H9 (cell line): ENCODE data around the gene PTPDC1. TPM values are rescaled to one million over a fixed set of nuclear protein-coding genes. Genes with fewer than 3 reads are reported as not detected.

Source experiments
- DNase-seq: peaks from one replicate; pipeline ENCODE4 v3.0.0-alpha.2; 2017
- H2AFZ ChIP-seq: one replicate; pipeline ENCODE4 v1.6.1; 2013; ENCODE audit warnings: mild to moderate bottlenecking, low read length, control low read depth, moderate library complexity
- H2AK5ac ChIP-seq: 2 replicates; pipeline ENCODE4 v1.6.1; 2013; ENCODE audit warnings: low read length, control low read depth, mixed read lengths; ENCODE audit not compliant: insufficient read length
- H2BK120ac ChIP-seq: one replicate; pipeline ENCODE4 v1.6.1; 2013; ENCODE audit warnings: low read depth, mild to moderate bottlenecking, low read length, control low read depth, inconsistent platforms; ENCODE audit not compliant: poor library complexity, severe bottlenecking
- H2BK12ac ChIP-seq: 2 replicates; pipeline ENCODE4 v1.6.1; 2013; ENCODE audit warnings: low read length, control low read depth, mixed read lengths, low read depth; ENCODE audit not compliant: insufficient read length
- H2BK15ac ChIP-seq: 2 replicates; pipeline ENCODE4 v1.6.1; 2013; ENCODE audit warnings: low read depth, low read length, control low read depth
- H2BK20ac ChIP-seq: one replicate; pipeline ENCODE4 v1.6.1; 2013; ENCODE audit warnings: low read depth, mild to moderate bottlenecking, low read length, control low read depth, inconsistent platforms; ENCODE audit not compliant: poor library complexity, severe bottlenecking
- H2BK5ac ChIP-seq: 2 replicates; pipeline ENCODE4 v1.6.1; 2013; ENCODE audit warnings: low read length, control low read depth, mixed read lengths; ENCODE audit not compliant: insufficient read length
- H3K14ac ChIP-seq: 2 replicates; pipeline ENCODE4 v1.6.1; 2013; ENCODE audit warnings: low read length, control low read depth; ENCODE audit not compliant: insufficient read depth
- H3K18ac ChIP-seq: 2 replicates; pipeline ENCODE4 v1.6.1; 2013; ENCODE audit warnings: low read depth, mild to moderate bottlenecking, mixed read lengths, low read length, control low read depth; ENCODE audit not compliant: insufficient read length
- H3K23ac ChIP-seq: 2 replicates; pipeline ENCODE4 v1.6.1; 2013; ENCODE audit warnings: low read length, control low read depth, mixed read lengths, low read depth; ENCODE audit not compliant: insufficient read length
- H3K23me2 ChIP-seq: 2 replicates; pipeline ENCODE4 v1.6.1; 2013; ENCODE audit warnings: low read depth, mild to moderate bottlenecking, mixed read lengths, low read length, control low read depth; ENCODE audit not compliant: insufficient read length, poor library complexity, severe bottlenecking
- H3K27ac ChIP-seq: 2 replicates; pipeline ENCODE4 v1.5.1; 2013; ENCODE audit warnings: low read length, control low read depth, mixed read lengths, low read depth; ENCODE audit not compliant: insufficient read length
- H3K27me3 ChIP-seq: 2 replicates; pipeline ENCODE4 v1.6.1; 2013; ENCODE audit warnings: low read length, control low read depth, inconsistent platforms; ENCODE audit not compliant: insufficient read depth
- H3K4ac ChIP-seq: 2 replicates; pipeline ENCODE4 v1.6.1; 2013; ENCODE audit warnings: low read depth, mild to moderate bottlenecking, control low read depth, inconsistent platforms, low read length, moderate library complexity
- H3K4me1 ChIP-seq: 2 replicates; pipeline ENCODE4 v1.6.1; 2013; ENCODE audit warnings: low read length, control low read depth, inconsistent platforms; ENCODE audit not compliant: insufficient read depth
- H3K4me2 ChIP-seq: 2 replicates; pipeline ENCODE4 v1.6.1; 2013; ENCODE audit warnings: low read length, control low read depth, mixed read lengths; ENCODE audit not compliant: insufficient read length, insufficient read depth
- H3K56ac ChIP-seq: 2 replicates; pipeline ENCODE4 v1.6.1; 2013; ENCODE audit warnings: low read depth, mild to moderate bottlenecking, mixed read lengths, low read length, control low read depth; ENCODE audit not compliant: insufficient read length
- H3K79me1 ChIP-seq: 2 replicates; pipeline ENCODE4 v1.6.1; 2013; ENCODE audit warnings: low read depth, mild to moderate bottlenecking, moderate library complexity, low read length, control low read depth, inconsistent platforms; ENCODE audit not compliant: insufficient read depth, poor library complexity, severe bottlenecking
- H3K79me2 ChIP-seq: 2 replicates; pipeline ENCODE4 v1.6.1; 2013; ENCODE audit warnings: low read length, control low read depth, inconsistent platforms; ENCODE audit not compliant: insufficient read depth
- H3K9ac ChIP-seq: 2 replicates; pipeline ENCODE4 v1.6.1; 2013; ENCODE audit warnings: low read length, control low read depth, mixed read lengths; ENCODE audit not compliant: insufficient read length; ENCODE audit errors: extremely low read depth
- H3K9me3 ChIP-seq: one replicate; pipeline ENCODE4 v1.6.1; 2013; ENCODE audit warnings: low read depth, low read length, inconsistent platforms; ENCODE audit not compliant: control insufficient read depth
- H3T11ph ChIP-seq: one replicate; pipeline ENCODE4 v1.6.1; 2013; ENCODE audit warnings: mild to moderate bottlenecking, low read length, control low read depth, inconsistent platforms
- H4K20me1 ChIP-seq: one replicate; pipeline ENCODE4 v1.6.1; 2013; ENCODE audit not compliant: control insufficient read depth, insufficient read length, insufficient read depth
- H4K5ac ChIP-seq: 2 replicates; pipeline ENCODE4 v1.6.1; 2013; ENCODE audit warnings: low read depth, mild to moderate bottlenecking, mixed read lengths, low read length, control low read depth; ENCODE audit not compliant: insufficient read length
- H4K8ac ChIP-seq: replicated peaks from 2 replicates; pipeline ENCODE4 v1.6.1; 2013; ENCODE audit warnings: low read length, control low read depth, mixed read lengths, low read depth; ENCODE audit not compliant: insufficient read length
- H4K91ac ChIP-seq: 2 replicates; pipeline ENCODE4 v1.6.1; 2013; ENCODE audit warnings: low read depth, mild to moderate bottlenecking, moderate library complexity, mixed read lengths, low read length, control low read depth; ENCODE audit not compliant: insufficient read length
- H3K27ac Mint-ChIP-seq, 3 experiments: 2 replicates in 2 of 3; 3 replicates in 1 of 3; pipeline ENCODE4 v1.8.0; 2020 to 2021; ENCODE audit warnings: mixed read lengths in 3 of 3, mild to moderate bottlenecking in 1 of 3, moderate library complexity in 1 of 3
- H3K27me3 Mint-ChIP-seq: 2 replicates; pipeline ENCODE4 v1.8.0; 2021; ENCODE audit warnings: low read depth, mild to moderate bottlenecking, moderate library complexity, mixed read lengths
- H3K36me3 Mint-ChIP-seq, 3 experiments: 2 replicates in 2 of 3; 3 replicates in 1 of 3; pipeline ENCODE4 v1.8.0; 2020 to 2021; ENCODE audit warnings: low read depth in 3 of 3, mixed read lengths in 3 of 3; ENCODE audit not compliant: insufficient read depth in 1 of 3
- H3K4me1 Mint-ChIP-seq, 2 experiments: 2 replicates each; pipeline ENCODE4 v1.8.0; 2020; ENCODE audit warnings: mixed read lengths in 2 of 2
- H3K4me3 Mint-ChIP-seq, 2 experiments: 2 replicates in 1 of 2; 3 replicates in 1 of 2; pipeline ENCODE4 v1.8.0; 2020 to 2021; ENCODE audit warnings: mild to moderate bottlenecking in 2 of 2, mixed read lengths in 2 of 2, moderate library complexity in 1 of 2
- H3K9me3 Mint-ChIP-seq, 2 experiments: 2 replicates in 1 of 2; 3 replicates in 1 of 2; pipeline ENCODE4 v1.8.0; 2020; ENCODE audit warnings: mild to moderate bottlenecking in 2 of 2, mixed read lengths in 2 of 2, moderate library complexity in 1 of 2
- CTCF ChIP-seq: fragments of 200-600 bp; sonication (generic); conservative IDR thresholded peaks from 3 replicates; pipeline ENCODE4 v1.8.0; 2021; ENCODE audit warnings: antibody characterized with exemption, mild to moderate bottlenecking
- WGBS: extraction: QIAGEN DNeasy Blood & Tissue Kit; methylation state at CpG from one replicate; pipeline ENCODE4 v1.1.7; 2013; ENCODE audit warnings: missing lambda C conversion rate, low lambda C conversion rate, mixed read lengths; ENCODE audit not compliant: insufficient read length; ENCODE audit errors: extremely low coverage; 5-methylcytosine and 5-hydroxymethylcytosine counted together
- total RNA-seq: library from RNA; stranded (reverse); gene quantifications from 2 replicates; pipeline ENCODE4 v1.2.1, GENCODE V29; 2021

Gene PTPDC1
- total RNA-seq, 1 experiment from 2014 or later, result 4.8 TPM

- no peak overlapping the region for H4K8ac ChIP-seq
- Mint-ChIP-seq H3K27me3 (no peaks in the 10 kb centered on the region), H3K4me3 (no peak overlapping the region), H3K27ac (no peak overlapping the region), H3K9me3 (no peaks in the 10 kb centered on the region), H3K4me1 (peaks cover 6 to 15% of the 10 kb centered on the region in 2 experiments; a peak in 3 of 4 replicates), H3K36me3 (no peaks in the 10 kb centered on the region; a peak in 1 of 7 replicates)
- no peak overlapping the region for H3T11ph ChIP-seq
- no peak overlapping the region for H3K27ac ChIP-seq
- H2BK20ac ChIP-seq, result no peak overlapping the region
- no peak for DNase-seq
- H3K9ac ChIP-seq, result no peak overlapping the region
- no peaks in the 10 kb centered on the region for H3K23me2 ChIP-seq
- no peak overlapping the region for H4K91ac ChIP-seq
- H3K14ac ChIP-seq, result no peak overlapping the region
- H3K4me2 ChIP-seq, result no peak overlapping the region
- H3K18ac ChIP-seq, result no peak overlapping the region
- H3K27me3 ChIP-seq, result no peaks in the 10 kb centered on the region
- H3K56ac ChIP-seq, result no peak overlapping the region
- TF ChIP-seq CTCF, result no peak
- WGBS, result no CpG with 5 or more reads among the region's 2 CpGs
- no peaks in the 10 kb centered on the region for H3K79me2 ChIP-seq
- H2BK12ac ChIP-seq, result no peak overlapping the region
- no peak overlapping the region for H2BK120ac ChIP-seq
- no peak overlapping the region for H2BK5ac ChIP-seq
- H2AK5ac ChIP-seq, result no peak overlapping the region
- H3K79me1 ChIP-seq, result no peaks in the 10 kb centered on the region
- no peak overlapping the region for H3K23ac ChIP-seq
- no peak overlapping the region for H4K5ac ChIP-seq
- no peaks in the 10 kb centered on the region for H3K9me3 ChIP-seq
- H2BK15ac ChIP-seq, result no peak overlapping the region
- H3K4ac ChIP-seq, result no peak overlapping the region
- no peaks in the 10 kb centered on the region for H3K4me1 ChIP-seq
- no peak overlapping the region for H2AFZ ChIP-seq
- no peaks in the 10 kb centered on the region for H4K20me1 ChIP-seq
Measured at GRCh38 chr9:94079236-94079635, 5.0 kb upstream of the PTPDC1 start.
